ENCODE data around the gene WDR7.

WDR7 gene

DNA sequence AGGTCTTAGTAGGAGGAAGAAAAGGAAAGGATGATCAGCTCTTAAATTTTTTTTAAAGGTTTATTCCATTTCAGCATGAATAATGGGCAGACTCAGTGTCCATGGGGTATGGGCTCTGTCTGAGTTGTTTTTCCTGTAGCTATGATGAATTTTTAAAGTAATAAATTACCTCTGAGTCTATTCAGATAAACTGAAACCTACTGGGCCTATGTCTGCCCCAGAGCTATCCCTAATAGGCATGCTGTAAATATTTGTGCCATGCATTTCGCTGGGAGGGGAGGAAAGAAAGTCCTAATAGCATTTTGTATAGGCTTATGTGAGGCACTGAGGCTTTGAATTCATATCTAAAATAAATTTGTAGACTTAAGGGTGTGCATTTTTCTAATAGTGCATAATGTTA, 285.3 kb downstream of the WDR7 start:
- DNase-seq (ENCODE audit: low read depth in 3 of 3) = no peak

DNA sequence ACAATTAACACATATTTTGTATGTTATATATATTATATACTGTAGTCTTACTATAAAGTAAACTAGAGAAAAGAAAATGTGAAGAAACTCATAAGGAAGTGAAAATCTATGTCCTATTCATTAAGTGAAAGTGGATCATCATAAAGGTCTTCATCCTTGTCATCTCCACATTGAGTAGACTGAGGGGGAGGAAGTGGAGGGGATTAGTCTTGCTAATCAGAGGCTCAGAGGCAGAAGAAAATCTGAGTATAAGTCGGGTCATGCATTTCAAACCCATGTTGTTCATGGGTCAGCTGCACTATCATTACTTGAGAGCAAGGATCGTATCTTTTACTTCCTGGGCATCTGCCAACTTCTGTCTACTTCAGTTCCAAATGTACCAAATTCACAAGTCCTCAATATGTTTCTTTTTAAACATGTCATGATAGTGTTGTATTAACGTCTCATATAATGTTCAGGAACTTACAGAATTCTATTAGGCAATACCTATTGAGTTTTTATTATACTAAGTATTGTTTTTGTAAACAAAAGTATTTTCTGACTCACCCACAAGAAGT, 286.8 kb downstream of the WDR7 start:
- no peak for DNase-seq (ENCODE audit: low read depth in 3 of 3)

GRCh38 chr18:56945171-56946083, 294.3 kb downstream of the WDR7 start:
- DNase-seq (ENCODE audit: low read depth in 3 of 3) = no peak

DNA sequence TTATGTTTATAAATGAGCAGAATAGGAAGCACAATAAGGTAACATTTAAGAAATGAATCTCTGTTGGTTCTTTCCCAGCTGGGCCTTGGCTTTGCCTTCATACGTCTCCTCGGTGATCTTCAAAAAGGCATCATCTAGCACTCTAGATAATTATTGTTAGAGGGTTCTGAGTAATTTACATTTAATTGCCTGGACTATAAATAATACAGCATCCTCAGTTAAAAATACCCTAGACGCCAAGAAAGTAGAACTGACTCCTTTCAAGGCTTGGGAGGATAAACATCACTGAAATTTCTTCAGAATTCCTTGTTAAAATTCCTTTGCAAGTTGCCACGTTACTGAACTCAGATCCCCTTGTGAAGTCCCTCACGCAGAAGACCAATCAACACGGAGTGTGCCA, 296.1 kb downstream of the WDR7 start:
- DNase-seq (ENCODE audit: low read depth in 3 of 3) = no peak

DNA sequence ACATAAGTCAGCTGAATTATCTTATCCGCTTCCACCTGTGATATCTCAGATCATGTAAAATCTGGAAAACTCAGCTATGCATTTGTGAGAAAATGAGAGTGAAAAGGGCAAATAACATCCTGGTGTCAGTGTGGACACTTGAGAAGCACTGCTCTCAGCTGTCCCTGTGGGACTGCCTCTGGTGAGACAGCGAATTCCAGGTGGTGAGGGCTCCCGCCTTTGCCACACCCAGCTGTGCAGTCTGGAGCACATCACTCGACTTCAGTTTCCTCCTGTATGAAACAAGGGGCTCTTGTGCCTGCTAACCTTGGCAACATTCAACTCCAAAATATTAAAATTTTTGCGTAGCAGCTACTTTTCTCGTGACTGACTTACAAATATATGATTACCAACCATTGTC, 300.9 kb downstream of the WDR7 start:
- DNase-seq (ENCODE audit: low read depth in 3 of 3) = no peak

DNA sequence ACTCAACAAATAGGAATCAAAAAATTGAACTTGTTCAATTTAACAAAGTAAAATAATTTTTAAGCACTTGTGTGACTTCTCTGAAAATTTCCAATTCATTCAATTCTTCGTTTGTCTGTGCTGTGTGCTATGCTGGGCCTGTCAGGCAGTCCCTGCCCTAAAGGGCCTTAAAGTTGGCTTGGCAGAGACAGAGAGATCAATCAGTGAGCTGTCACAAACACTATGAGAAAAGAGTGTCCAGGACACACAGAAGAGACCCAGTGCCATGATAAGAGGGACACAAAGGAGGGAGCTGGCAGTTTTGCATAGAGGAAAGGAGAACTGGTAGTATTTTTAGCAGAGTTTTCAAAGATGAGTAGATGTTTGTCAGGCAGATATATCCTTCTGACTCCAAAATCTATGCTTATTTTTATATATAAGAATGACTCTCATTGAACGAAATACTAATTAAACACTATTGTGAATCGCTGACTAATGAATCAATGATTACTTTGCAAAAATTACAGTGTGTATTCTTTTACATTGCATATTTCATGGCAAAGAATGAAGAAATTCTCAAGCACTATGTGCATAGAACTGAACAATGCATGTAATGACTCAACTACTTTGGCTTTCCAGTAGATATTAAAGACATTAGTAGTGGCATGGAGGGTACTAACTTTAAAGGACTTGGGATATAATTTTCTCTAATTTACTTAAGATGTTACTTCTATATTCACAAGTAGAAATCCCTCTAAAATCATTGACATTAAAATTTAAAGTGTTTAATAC, 302.5 kb downstream of the WDR7 start:
- DNase-seq (ENCODE audit: low read depth in 3 of 3) = no peak

- DNase-seq (ENCODE audit: low read depth in 3 of 3) = no peak
These were observed 304.3 kb downstream of the WDR7 start for GRCh38 chr18:56955490-56955889.

GRCh38 chr18:56959120-56959519, 308.0 kb downstream of the WDR7 start:
- no peak for DNase-seq (ENCODE audit: low read depth in 3 of 3)

DNA sequence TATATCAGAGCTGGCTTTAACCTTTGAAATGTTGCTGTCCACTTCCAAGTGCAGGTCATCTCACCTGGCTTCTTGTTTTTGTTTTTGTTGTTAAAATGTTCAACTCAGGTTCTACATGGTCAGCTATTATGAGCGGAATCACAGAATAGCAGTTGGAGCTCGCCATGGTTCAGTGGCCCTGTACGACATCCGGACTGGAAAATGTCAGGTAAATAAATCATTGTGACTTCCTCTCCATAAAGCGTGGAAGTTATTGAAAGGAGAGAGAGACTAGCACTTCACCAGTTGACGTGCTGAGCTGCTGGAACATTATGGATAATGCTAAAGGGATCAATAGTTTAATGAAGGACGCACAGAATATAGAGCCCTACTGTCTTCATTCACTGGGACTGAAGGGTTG, 311.2 kb downstream of the WDR7 start:
- no peak for DNase-seq (ENCODE audit: low read depth in 3 of 3)

- DNase-seq (ENCODE audit: low read depth in 3 of 3) = no peak
These were observed 315.9 kb downstream of the WDR7 start for GRCh38 chr18:56967035-56967434.

DNA sequence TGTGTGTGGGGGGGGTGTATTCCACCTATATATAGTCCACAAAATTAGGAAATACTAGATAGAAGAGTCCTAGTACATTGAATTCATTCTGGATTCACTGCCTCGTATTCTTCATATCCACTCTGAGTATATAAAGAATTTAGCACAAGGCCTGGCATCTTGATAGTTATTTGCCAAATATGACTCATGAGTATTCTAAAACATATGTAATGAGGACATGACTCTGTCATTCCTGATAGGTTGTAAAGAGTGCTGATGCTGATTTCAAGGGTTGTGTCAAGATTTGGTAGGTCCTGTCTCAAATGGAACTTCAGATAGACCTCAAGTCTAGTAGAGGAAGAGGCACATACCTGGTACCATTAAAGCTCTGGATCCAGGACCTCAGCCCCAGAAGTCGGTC, 322.3 kb downstream of the WDR7 start:
- no peak for DNase-seq (ENCODE audit: low read depth in 3 of 3)

DNA sequence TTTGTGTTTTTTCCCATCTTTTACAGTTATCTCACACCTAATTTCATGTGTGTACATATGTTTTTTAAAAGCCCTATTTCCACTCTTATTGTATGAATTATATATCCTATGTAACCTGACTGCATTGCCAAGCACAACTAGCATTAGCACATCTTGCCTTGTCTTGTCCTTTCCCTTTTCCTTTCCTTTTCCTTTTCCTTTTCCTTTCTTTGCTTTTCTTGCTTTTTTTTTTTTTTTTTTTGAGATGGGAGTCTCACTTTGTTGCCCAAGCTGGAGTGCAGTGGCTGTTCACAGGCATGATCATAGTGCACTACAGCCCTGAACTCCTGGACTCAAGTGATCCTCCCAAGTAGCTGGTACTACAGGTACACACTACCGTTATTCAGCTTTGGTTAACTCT, 323.0 kb downstream of the WDR7 start:
- DNase-seq (ENCODE audit: low read depth in 3 of 3) = no peak

GRCh38 chr18:56975276-56975675, 324.1 kb downstream of the WDR7 start:
- DNase-seq (ENCODE audit: low read depth in 3 of 3) = no peak

- no peak for DNase-seq (ENCODE audit: low read depth in 3 of 3)
These were observed 326.1 kb downstream of the WDR7 start for GRCh38 chr18:56977309-56977708.

DNA sequence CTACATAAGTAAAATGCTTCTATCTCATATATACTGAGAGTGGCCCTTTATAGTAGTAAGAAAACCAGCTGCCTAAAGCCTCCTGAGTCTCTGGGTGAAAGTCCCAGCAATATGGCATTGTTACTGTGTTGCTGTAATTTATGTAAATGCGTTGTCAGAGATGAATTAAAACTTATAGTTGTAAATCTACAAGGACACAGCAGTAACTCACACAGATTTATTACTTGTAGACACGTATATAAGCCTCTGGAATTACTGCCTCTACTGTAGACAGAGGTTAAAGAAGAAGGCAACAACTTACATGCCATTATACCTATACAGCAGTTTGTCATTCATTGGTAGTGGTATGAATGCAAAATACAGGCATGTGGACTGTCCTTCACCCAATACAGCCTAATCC, 326.6 kb downstream of the WDR7 start:
- DNase-seq (ENCODE audit: low read depth in 3 of 3) = no peak

DNA sequence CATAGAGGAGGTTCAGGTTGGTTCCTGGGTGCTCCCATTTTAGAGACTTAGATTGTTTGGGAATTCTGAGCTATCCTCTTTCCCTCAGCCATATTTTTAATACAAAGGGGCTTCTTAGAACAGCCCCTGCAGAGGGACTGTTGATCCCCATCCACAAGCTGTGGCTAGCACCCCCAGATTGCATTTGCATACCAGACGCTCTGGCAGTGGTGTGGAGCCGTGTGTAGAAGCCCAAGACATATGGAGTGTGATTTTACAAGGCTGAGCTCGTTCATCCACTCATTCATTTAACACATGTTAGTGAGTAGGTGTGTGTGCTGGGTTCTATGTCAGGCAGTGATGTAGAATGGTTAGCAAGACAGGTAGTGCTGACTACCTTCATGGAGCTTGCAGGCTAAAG, 329.0 kb downstream of the WDR7 start:
- DNase-seq (ENCODE audit: low read depth in 3 of 3) = no peak

GRCh38 chr18:56982766-56983165, 331.6 kb downstream of the WDR7 start:
- no peak for DNase-seq (ENCODE audit: low read depth in 3 of 3)

GRCh38 chr18:56983275-56983992, 332.3 kb downstream of the WDR7 start:
- DNase-seq (ENCODE audit: low read depth in 3 of 3) = no peak

- DNase-seq (ENCODE audit: low read depth in 3 of 3) = no peak
These were observed 333.6 kb downstream of the WDR7 start for GRCh38 chr18:56984731-56985130.

DNA sequence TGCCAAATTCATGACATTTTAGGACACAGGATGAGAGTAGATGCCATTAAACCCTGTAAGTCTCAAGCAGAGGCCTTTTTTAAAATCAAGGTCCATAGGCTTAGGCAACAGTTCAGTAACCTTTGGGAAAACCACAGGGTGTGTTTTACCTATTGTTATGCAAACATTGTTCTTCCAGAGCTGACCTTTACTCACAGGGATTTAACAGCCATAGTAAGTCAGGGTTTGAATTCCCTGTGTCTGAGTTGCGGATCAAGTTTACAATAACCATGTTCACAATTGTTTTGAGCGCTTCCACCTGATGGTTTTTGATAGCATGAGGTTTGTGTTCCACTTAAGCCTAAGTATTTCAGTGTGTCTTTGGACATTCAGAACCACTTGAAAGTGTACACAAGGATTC, 335.7 kb downstream of the WDR7 start:
- no peak for DNase-seq (ENCODE audit: low read depth in 3 of 3)

DNA sequence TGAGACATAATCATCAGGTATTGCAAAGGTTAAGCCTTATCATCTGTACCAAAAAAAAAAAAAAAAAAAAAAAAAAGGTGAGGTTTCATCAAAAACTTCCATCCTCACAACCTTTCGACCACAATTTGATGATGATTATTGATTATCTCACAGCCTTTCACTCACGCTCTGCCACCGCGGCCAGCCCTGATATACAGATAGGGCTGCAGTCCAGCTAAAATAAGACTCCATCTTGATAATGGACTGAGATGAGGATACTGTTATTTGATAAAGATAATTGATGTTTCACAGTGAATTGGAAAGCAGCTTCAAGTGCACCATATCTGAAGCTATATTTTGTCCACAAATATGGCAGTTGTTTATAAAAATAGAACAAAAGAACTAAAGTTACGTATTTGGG, 336.1 kb downstream of the WDR7 start:
- no peak for DNase-seq (ENCODE audit: low read depth in 3 of 3)

DNA sequence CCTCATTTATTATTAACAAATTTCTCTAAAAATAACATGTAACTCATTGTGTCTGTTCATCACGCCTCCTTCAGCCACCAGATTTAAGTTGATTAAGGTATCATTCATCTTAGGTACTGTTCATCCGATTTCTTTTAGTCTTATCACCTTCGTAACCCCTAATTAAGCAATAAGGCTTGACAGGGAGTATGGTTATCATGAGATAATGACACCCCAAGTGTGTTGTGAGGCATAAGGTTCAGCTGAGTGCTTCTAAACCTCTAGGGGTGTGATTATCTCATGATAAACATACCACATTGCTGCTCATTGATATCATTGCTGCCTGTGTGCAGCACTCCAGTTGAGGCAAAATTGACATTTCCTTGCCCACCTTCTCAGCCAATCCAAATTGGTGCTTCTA, 336.9 kb downstream of the WDR7 start:
- DNase-seq (ENCODE audit: low read depth in 3 of 3) = no peak

Data from stimulated activated CD4-positive, alpha-beta T cell treated with anti-CD3 and anti-CD28 coated beads, TNF-alpha, amount 100 ng/mL, for 4 hours (primary cell).